GM19099 (cell line): ENCODE measurements around the gene C6orf120.

ENCODE experiments used
- POLR2A ChIP-seq: IDR thresholded peaks from 3 replicates; pipeline ENCODE4 v1.6.1; 2011; ENCODE audit warnings: low read depth; ENCODE audit not compliant: insufficient read length; ENCODE audit errors: extremely low read depth

C6orf120 gene

DNA sequence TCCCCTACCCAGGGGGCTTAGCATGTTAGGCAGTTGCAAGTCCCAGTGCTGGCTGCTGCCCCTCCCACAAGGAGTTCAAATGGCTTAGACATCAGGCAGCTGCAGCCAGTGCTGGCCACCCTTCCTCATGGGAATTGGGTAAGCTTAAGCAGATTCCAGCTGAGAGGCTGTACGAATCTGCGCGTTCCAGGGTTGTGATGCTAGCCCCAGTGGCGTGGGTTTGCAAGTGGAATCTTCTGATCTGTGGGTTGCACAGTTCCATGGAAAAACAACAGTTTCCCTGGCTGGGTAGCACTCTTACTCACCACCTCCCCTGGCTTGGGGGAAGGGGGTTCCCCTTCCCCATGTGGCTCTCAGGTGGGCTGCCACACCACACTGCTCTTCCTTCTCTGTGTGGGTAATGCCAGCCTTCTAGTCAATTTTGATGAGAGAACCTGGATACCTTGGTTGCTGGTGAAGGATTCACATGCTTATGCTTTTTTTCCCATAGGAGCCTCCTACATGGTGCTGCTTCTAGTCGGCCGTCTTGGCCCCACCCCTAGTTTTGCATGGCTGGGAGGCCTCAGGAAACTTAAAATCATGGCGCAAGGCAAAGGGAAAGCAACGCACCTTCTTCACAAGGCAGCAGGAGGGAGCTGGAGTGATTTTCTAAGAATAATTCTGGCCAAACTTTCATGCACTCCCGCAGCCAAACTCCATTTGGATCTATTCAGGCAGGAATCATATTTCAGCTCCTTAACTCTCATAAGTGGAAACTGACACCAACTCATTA lies 36.5 kb downstream of the C6orf120 start:
- TF ChIP-seq POLR2A: no peak

DNA sequence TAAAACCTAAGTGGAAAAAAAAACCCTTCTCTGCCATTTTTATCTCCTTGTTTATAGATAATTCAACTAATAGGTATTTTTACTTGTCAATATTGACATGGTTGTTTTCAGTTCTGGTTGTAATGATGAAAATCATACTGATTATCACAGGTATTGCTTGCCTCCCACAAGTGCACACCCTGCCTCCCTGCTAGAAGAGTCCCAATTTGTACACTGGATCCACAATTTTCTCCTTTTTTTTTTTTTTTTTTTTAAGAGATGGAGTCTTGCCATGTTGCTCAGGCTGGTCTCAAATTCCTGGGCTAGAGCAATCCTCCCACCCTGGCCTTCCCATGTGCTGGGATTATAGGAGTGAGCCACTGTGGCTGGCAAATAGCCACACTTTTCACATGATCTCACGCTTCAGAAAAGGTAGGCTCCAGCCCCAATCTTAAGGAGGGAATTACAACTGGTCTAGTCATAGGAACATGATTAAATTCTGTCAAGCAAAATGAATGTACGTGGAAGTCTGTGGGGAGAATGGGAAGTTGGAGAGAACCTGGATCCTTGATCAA lies 37.1 kb downstream of the C6orf120 start:
- no peak for TF ChIP-seq POLR2A

DNA sequence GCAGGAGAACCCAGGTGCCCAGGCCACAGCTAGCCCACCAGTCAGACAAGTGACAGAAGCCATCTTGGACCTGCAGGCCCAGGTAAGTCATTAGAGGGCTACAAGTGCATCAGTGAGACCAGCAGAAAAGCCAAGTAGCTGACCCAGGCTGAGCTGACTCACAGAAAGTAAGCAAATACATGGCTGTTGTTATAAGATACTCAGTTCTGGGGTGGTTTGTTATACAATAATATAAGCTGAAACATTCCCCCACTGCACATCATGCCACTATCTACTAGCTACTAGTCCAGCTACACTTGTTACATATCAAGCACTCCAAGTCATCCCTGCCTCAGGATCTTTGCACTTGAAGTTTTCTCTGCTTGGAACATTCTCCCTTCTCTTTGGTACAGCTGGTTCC lies 39.4 kb downstream of the C6orf120 start:
- TF ChIP-seq POLR2A: no peak

DNA sequence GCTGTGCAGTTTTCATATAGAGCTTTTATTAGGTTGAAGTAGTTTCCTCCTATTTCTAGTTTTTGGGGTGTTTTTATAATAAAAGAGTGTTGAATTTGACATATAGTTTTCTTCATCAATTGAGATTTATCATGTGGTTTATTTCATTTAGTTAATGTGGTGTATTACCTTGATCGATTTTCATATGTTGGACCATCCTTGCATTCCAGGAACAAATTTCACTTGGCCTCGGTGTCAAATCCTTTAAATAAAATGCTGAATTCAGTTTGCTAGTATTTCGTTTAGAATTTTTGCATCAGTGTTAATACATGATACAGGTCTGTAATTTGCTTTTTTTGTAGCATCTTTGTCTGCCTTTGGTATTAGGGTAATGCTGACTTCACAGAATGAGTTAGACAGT lies 43.5 kb downstream of the C6orf120 start:
- no peak for TF ChIP-seq POLR2A

DNA sequence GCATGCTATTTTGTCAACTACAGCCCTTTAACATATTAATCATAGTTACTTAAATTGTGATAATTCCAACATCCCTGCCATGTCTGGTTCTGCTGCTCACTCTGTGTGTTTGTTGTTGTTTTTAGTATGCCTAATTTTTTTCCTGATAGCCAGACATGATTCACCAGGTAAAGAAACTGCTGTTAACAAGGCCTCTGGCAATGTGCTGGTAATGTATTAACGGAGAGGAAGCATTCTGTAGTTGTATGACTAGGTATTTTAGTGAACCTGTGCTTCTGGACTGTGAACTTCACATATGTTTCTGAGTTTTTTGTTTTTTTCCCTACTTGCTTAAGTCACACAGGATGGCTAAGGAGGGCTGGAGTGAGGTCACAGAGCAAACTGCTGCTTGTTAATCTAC lies 44.6 kb downstream of the C6orf120 start:
- no peak for TF ChIP-seq POLR2A

DNA sequence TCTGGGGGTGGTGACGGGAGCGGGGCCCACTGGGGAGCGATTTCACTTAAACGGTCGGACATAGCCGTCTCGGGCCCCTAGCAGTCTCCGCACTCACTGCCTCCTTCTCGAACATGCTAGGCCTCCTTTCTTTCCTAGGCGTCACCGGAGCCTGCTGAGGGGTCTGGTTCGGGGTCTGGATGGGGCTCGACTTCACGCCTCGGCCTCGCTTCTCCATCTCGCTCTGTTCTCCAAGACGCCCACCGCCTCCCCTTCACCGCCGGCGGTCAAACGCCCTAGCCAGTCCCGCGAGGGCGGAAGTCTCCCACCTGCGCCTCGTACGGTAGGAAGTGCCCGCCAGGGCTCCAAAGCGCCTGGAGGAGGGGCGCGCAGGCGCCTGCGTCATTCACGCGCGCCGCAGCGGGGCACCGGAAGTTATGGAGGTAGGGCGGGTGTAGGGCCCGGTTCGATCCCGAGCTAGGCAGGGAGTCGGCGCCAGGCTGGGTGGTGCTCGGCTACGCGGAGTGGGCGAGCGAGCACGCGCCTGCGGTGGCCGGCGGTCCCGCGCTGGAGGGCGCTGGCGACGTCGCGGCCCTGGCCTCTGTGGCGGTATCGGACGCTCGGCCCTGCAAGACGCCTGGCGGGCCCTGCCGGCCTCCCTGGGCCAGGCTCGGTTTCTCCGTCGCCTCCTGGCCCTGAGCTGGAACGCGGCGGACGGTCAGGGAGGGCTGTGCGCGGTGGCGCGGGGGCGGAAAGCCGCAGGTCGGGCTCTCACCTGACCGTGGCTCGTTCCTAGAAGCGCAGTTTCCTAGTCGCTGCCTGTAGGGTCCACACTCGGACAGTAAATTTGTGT lies 49.5 kb downstream of the C6orf120 start, which contains the start of the genes DYNLT2 and ERMARD:
Gene DYNLT2, minus strand, starts transcription at position 331 of the 832 bp plus-strand sequence. Its CDS starts 114 bp downstream, at position 217.
Gene ERMARD, plus strand, starts transcription at position 381 of the 832 bp plus-strand sequence. Its CDS starts 36 bp downstream, at position 417.
- peak; percentile 96 for TF ChIP-seq POLR2A

DNA sequence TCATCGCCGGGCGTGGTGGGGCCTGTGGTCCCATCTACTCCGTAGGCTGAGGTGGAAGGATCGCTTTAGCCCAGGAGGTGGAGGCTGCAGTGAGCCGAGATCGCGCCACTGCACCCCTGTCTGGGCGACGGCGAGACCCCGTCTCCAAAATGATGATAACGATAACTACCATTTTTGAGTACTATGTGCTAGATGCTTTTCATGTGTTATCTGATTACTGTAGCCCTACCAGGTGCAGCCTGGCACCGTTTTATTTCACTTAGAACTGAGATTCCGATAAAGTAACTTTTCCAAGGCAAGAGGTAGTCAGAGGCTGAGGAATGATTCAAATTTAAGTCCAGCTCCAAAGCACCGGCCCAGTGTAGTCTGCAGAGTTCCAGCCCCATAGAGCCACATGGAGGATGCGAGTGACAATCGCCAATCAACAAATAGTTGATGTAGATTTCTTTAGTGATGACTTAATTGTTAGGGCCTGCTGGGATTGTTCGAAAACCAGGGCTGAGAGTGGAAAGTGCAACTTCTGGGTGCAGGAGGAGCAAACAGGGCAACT lies 50.2 kb downstream of the C6orf120 start:
- no peak for TF ChIP-seq POLR2A
